Gastroesophageal sphincter (tissue), 4 donors: ENCODE measurements around the gene FHIT. TPM values are rescaled to one million over a fixed set of nuclear protein-coding genes. Genes with fewer than 3 reads are reported as not detected.

ENCODE experiments used
- ATAC-seq: fragments of 150-250 bp; one replicate; pipeline ENCODE4 v1.9.1; 2016; ENCODE audit warnings: mild to moderate bottlenecking, moderate library complexity
- H3K27ac ChIP-seq, 4 donors: fragments of 200-600 bp; sonication (generic) in 3 of 4; 1 replicate in 3 of 4; 2 replicates in 1 of 4; pipeline ENCODE4 v1.5.1; 2016 to 2019
- H3K27me3 ChIP-seq: fragments of 200-600 bp; sonication (generic); one replicate; pipeline ENCODE4 v1.5.1; 2019
- H3K36me3 ChIP-seq, 2 donors: fragments of 200-600 bp; sonication (generic); one replicate each; pipeline ENCODE4 v1.5.1; 2019; ENCODE audit warnings: control low read depth in 1 of 2
- H3K4me1 ChIP-seq, 3 donors: fragments of 200-600 bp; sonication (generic); 1 replicate in 2 of 3; 2 replicates in 1 of 3; pipeline ENCODE4 v1.5.1; 2016 to 2019; ENCODE audit warnings: control low read depth in 2 of 3
- H3K4me3 ChIP-seq, 2 donors: fragments of 200-600 bp; sonication (generic); one replicate each; pipeline ENCODE4 v1.5.1; 2019; ENCODE audit warnings: mild to moderate bottlenecking in 1 of 2, moderate library complexity in 1 of 2
- H3K9me3 ChIP-seq, 3 donors: fragments of 200-600 bp; sonication (generic); one replicate each; pipeline ENCODE4 v1.5.1; 2017 to 2019; ENCODE audit warnings: control low read depth in 2 of 3
- CTCF ChIP-seq, 4 experiments: fragments of 200-600 bp in 2 of 4; fragments of 450-650 bp in 2 of 4; sonication (generic) in 1 of 4; IDR thresholded peaks; one replicate each; pipeline ENCODE4 v1.5.1; 2017 to 2019; ENCODE audit warnings: antibody characterized with exemption in 4 of 4, mild to moderate bottlenecking in 2 of 4, moderate library complexity in 2 of 4
- EP300 ChIP-seq: sonication (generic); formaldehyde crosslinking; IDR thresholded peaks from one replicate; pipeline ENCODE4 v1.6.1; 2017; ENCODE audit warnings: antibody characterized with exemption, mild to moderate bottlenecking
- POLR2A ChIP-seq, 2 donors: fragments of 450-650 bp; IDR thresholded peaks; one replicate each; pipeline ENCODE4 v1.6.1; 2017; ENCODE audit warnings: antibody characterized with exemption in 2 of 2, mild to moderate bottlenecking in 2 of 2, moderate library complexity in 1 of 2
- POLR2AphosphoS5 ChIP-seq: sonication (generic); formaldehyde crosslinking; IDR thresholded peaks from one replicate; pipeline ENCODE4 v1.6.1; 2017; ENCODE audit warnings: antibody characterized with exemption
- WGBS, 2 donors: methylation state at CpG; one replicate each; pipeline ENCODE4 v1.1.5; 2018; ENCODE audit warnings: low coverage in 1 of 2; 5-methylcytosine and 5-hydroxymethylcytosine counted together
- total RNA-seq, 4 donors: library from RNA; depleted of rRNA; stranded (reverse); fragments of >200 nt; gene quantifications; one replicate each; pipeline ENCODE4 v1.1.0, GENCODE V29; 2016

Gene FHIT
- total RNA-seq, 4 donors from 2014 or later = 1.4 to 7.3 (median 3.9) TPM

DNA sequence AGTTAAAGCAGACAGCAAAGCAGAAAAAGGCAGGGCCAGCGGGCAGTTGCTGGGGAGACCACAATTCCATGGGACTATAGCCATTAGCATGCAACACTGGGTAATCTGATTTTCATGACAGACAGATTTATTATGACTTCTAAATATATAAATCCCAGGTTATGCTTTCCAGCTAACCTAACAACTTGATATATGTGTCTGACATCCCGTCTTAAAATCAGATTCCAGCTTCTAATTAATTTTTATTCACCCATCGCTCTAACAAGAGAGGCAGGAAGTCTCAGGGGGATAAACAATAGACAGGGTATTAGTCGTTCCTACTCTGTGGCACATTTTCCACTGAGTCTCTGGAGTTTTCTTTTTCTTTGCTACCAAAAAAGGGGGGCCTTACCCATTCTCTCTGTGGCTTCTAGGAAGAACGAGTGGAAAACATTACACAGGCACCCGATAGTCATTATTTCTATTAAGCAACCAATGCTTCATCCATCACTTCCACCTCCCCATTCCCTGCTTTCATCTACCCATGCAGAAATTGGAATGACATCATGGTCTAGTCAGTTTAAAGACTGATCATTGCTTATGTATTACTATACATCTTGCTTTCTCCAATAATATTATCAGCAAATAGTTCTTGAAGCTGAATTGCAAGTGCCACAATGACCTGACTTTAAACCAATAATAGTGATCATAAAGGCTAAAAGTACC, 173.1 kb downstream of the FHIT start:
- H3K4me1 ChIP-seq = no peaks in the 10 kb centered on the region
- H3K27me3 ChIP-seq = no peaks in the 10 kb centered on the region
- no peak overlapping the region for H3K27ac ChIP-seq
- no peak for ATAC-seq
- no peaks in the 10 kb centered on the region for H3K36me3 ChIP-seq
- 25 to 49% methylated on average over 5 to 6 of the region's 6 CpGs for WGBS, 2 donors
- no peak overlapping the region for H3K4me3 ChIP-seq
- TF ChIP-seq CTCF (IDR thresholded peaks at IDR 0.05) (no peak), POLR2AphosphoS5 (no peak), EP300 (no peak), POLR2A (IDR thresholded peaks at IDR 0.05) (no peak)
- H3K9me3 ChIP-seq = no peaks in the 10 kb centered on the region

GRCh38 chr3:61077551-61077950, 173.7 kb downstream of the FHIT start:
- WGBS, 2 donors = 60 to 63% methylated on average over 1 of the region's 1 CpG
- TF ChIP-seq POLR2AphosphoS5 (no peak), EP300 (no peak), CTCF (IDR thresholded peaks at IDR 0.05) (no peak), POLR2A (IDR thresholded peaks at IDR 0.05) (no peak)

DNA sequence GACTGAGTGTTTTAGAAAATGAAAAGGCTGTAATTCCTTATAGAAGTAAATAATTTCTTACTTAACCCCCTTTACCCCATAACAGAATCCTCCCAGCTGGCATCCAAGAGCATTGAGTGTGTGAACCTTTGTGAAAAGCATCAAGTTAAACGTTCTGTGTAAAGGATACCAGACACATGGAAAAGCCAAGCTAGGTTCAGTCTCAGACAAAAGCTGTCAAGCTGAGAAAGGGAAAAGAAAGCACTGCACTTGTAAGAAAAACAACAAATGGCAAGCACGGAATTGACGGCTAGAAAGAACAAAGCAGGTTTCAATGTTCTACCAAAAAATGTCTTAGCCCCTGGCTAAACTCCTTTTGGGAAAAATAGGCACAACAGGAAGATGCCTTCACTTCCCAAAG, 176.5 kb downstream of the FHIT start:
- Histone ChIP-seq H3K36me3 (no peaks in the 10 kb centered on the region), H3K4me1 (no peaks in the 10 kb centered on the region), H3K4me3 (no peak overlapping the region), H3K9me3 (no peaks in the 10 kb centered on the region), H3K27me3 (no peaks in the 10 kb centered on the region), H3K27ac (no peak overlapping the region)
- WGBS, 2 donors = 45 to 72% methylated on average over 2 to 3 of the region's 3 CpGs
- ATAC-seq = no peak
- TF ChIP-seq POLR2AphosphoS5 = no peak
- no peak for TF ChIP-seq POLR2A (IDR thresholded peaks at IDR 0.05)
- TF ChIP-seq EP300 = no peak
- TF ChIP-seq CTCF (IDR thresholded peaks at IDR 0.05) = no peak

More at GRCh38 chr3:61077551-61077950, 173.7 kb downstream of the FHIT start:
- Histone ChIP-seq H3K4me1 (no peaks in the 10 kb centered on the region), H3K36me3 (no peaks in the 10 kb centered on the region), H3K9me3 (no peaks in the 10 kb centered on the region), H3K27me3 (no peaks in the 10 kb centered on the region), H3K27ac (no peak overlapping the region), H3K4me3 (no peak overlapping the region)
- ATAC-seq = no peak

GRCh38 chr3:61073566-61074165, 177.6 kb downstream of the FHIT start:
- Histone ChIP-seq H3K27ac (no peak overlapping the region), H3K36me3 (no peaks in the 10 kb centered on the region), H3K4me1 (no peaks in the 10 kb centered on the region), H3K27me3 (no peaks in the 10 kb centered on the region), H3K9me3 (no peaks in the 10 kb centered on the region), H3K4me3 (no peak overlapping the region)
- ATAC-seq = no peak
- no peak for TF ChIP-seq CTCF (IDR thresholded peaks at IDR 0.05)
- 59 to 77% methylated on average over 4 of the region's 4 CpGs for WGBS, 2 donors

GRCh38 chr3:61068084-61068483, 183.2 kb downstream of the FHIT start:
- TF ChIP-seq CTCF (IDR thresholded peaks at IDR 0.05) = no peak
- no peak for TF ChIP-seq EP300
- no peak for TF ChIP-seq POLR2A (IDR thresholded peaks at IDR 0.05)
- TF ChIP-seq POLR2AphosphoS5 = no peak
- 82 to 84% methylated on average over 3 to 4 of the region's 4 CpGs for WGBS, 2 donors

More at GRCh38 chr3:61068084-61068483, 183.2 kb downstream of the FHIT start:
- Histone ChIP-seq H3K36me3 (no peaks in the 10 kb centered on the region), H3K27ac (no peak overlapping the region), H3K4me1 (no peaks in the 10 kb centered on the region), H3K9me3 (no peaks in the 10 kb centered on the region), H3K27me3 (no peaks in the 10 kb centered on the region), H3K4me3 (no peak overlapping the region)
- ATAC-seq = no peak
